VCaP (cell line): ENCODE measurements around the gene CYP26B1.

Experiments used
- H3K27ac ChIP-seq: fragments of 450-650 bp; 2 replicates; pipeline ENCODE4 v1.5.1; 2017
- CTCF ChIP-seq: fragments of 450-650 bp; conservative IDR thresholded peaks from 2 replicates; pipeline ENCODE4 v1.5.1; 2017; ENCODE audit warnings: mild to moderate bottlenecking, moderate library complexity

Gene CYP26B1

GRCh38 chr2:72148837-72149555 lies 1.3 kb upstream of the CYP26B1 start:
- TF ChIP-seq CTCF: no peak
- H3K27ac ChIP-seq: peak overlapping the region; percentile 5; the same call in 1 of the 2 replicates

DNA sequence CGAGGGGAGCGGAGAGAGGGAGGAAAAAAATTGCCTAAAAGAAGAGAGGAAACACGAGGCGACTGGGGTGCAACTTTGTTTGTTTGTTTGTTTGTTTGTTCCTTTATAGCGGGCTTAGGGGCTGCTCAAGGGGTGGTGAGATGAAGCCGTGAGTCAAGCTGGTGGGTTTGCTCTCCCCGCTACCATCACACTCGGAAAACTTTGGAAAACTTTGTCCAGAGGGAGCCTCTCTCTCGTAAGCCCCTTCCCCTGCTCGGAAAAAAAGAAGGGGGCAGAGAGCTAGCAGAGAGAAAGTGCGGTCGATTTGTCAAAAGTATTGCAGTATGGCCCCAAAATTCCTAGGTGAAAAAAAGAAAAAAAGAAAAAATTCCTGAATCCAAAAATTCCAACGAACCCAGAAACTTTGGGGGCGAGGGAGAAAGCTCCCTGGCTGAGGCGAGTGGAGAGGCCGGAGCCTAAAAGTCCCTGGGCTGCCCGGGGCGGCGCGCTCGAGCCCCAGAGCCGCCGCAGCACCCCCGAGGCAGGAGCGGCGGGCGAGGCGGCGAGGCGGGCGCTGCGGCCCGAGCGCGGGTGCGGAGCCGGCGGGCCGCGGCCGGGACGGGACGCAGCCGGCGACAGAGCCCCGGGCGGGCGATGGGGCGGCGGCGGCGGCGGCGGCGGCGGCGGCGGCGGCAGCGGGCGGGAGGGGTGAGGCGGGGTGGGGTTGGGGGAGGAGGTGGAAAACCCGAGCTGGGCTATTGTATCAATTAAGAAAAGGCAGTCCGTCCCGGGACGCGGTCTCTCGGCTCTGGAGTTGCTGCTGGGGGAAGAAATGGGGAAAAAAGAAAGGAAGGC lies 558 bp upstream of the CYP26B1 start:
- no peak for TF ChIP-seq CTCF
- H3K27ac ChIP-seq: no peak overlapping the region

- TF ChIP-seq CTCF: no peak
- no peak overlapping the region for H3K27ac ChIP-seq
These were observed 1.0 kb downstream of the CYP26B1 start for GRCh38 chr2:72146347-72147302.

DNA sequence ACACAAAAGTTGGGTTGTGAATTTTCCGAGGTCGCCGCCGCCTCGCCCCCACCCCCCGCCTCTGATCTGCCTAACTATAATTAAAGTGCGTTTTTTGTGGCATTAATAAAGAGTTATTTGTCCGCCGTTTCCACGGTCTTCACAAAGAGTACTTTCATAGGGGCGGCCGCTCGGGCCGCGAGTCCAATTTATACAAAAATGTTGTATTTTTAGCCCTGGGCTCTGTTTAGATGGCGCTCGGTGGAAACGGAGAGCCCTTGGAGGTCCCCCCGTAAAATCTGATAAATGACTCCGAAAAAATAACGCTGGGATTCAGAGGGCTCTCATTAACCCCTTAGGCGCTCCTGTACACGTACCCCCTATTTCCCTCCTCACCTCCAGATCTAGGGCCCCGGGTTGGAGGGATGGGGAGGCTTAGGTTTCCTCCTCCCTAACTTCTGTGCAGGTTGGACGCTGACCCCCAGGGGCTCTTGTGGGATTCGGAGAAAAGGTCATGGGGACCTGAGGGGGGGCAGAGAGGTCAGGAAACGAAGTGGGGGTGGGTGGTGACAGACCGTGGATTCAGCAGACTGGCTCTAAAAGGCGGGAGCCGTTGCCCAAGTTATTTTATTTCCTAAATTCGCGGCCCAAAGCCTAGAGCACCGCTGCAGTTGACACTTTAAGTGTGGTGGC lies 1.9 kb downstream of the CYP26B1 start:
- H3K27ac ChIP-seq: peak overlapping the region; percentile 15; the same call in 1 of the 2 replicates

DNA sequence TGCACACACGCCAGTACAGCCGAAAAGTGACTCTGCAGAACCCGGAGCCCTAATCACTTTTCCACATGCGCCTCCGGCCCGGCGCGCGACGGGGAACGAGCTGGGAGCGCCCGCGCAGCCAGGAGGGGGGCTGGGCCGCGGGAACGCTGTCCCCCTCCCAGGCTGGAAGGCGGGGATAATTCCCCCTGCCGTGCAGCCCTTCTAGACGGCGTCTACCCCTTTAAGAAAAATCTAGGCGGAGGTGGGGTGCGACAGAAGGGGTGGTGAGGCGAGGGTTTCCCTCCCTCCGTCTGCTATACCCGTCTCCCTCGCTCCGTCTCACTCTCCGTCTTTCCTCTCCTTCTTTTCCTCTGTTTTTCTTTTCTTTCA lies 2.4 kb downstream of the CYP26B1 start:
- TF ChIP-seq CTCF: no peak
- H3K27ac ChIP-seq: peak overlapping the region; percentile 15; the same call in 1 of the 2 replicates

More for the DNA sequence above, 1.9 kb downstream of the CYP26B1 start:
- no peak for TF ChIP-seq CTCF

DNA sequence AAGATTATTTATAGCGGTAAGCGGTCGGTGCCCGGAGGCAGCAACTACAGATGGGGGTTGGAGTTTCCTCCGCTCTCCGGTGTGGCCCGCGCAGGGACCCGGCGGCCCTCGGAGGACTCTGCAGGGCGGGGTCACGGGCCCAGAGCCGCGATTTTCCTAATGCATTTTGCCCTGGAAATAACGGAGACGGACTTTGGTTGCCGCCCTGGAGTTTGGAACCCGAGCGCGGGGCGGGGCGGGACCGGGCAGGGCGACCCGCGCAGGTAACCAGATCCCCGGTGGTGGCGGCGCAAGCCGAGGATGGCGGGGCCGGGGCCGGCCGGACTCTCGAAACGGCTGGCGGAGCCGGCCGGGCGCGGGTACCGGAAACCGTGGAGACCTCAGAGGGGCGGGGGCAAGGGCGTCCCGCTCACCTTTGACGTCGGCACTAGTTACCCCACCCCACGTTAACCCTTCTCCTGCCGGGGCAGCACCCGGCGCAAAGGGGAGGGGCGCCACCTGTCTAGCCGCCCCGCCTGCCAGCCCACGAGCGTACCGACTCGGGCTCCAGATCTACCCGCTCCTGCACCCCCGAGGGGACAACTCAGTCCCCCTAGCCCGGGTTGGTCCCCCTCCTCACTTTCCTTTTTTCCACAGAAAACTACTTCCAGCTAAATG lies 2.9 kb downstream of the CYP26B1 start:
- peak overlapping the region; percentile 15; the same call in 1 of the 2 replicates for H3K27ac ChIP-seq

More for the DNA sequence above, 2.9 kb downstream of the CYP26B1 start:
- TF ChIP-seq CTCF: no peak
